Neural cell (in vitro differentiated cells): ENCODE data around the gene GSN. TPM values are rescaled to one million over a fixed set of nuclear protein-coding genes. Genes with fewer than 3 reads are reported as not detected.

Source experiments
- H2AFZ ChIP-seq: fragments of 200-600, 300-800 bp; sonication (generic), shearing (Covaris generic); 2 replicates; pipeline ENCODE4 v1.6.0; 2014; ENCODE audit warnings: low read depth, mild to moderate bottlenecking, antibody characterized with exemption, low read length, moderate library complexity
- H3F3A ChIP-seq: fragments of 200-600 bp; shearing (Covaris generic); 2 replicates; pipeline ENCODE4 v1.6.1; 2016; ENCODE audit warnings: mild to moderate bottlenecking, moderate library complexity, mixed read lengths, antibody characterized with exemption, low read length; ENCODE audit not compliant: insufficient read depth, poor library complexity, severe bottlenecking
- H3K27ac ChIP-seq: fragments of 200-600, 300-800 bp; sonication (generic), shearing (Covaris generic); 2 replicates; pipeline ENCODE4 v1.5.1; 2014; ENCODE audit warnings: mild to moderate bottlenecking, low read length, moderate library complexity
- H3K27me3 ChIP-seq: fragments of 300-800, 200-600 bp; sonication (generic), shearing (Covaris generic); 2 replicates; pipeline ENCODE4 v1.6.0; 2014; ENCODE audit warnings: mild to moderate bottlenecking, low read depth, low read length, moderate library complexity; ENCODE audit not compliant: insufficient read depth
- H3K36me3 ChIP-seq: fragments of 300-800, 200-600 bp; sonication (generic), shearing (Covaris generic); 2 replicates; pipeline ENCODE4 v1.5.1; 2014; ENCODE audit warnings: mild to moderate bottlenecking, antibody characterized with exemption, low read length, moderate library complexity; ENCODE audit not compliant: insufficient read depth
- H3K4me2 ChIP-seq: fragments of 300-800, 200-600 bp; sonication (generic), shearing (Covaris generic); 2 replicates; pipeline ENCODE4 v1.6.0; 2014; ENCODE audit warnings: mild to moderate bottlenecking, low read length
- H3K4me3 ChIP-seq: fragments of 300-800, 200-600 bp; sonication (generic), shearing (Covaris generic); 2 replicates; pipeline ENCODE4 v1.5.1; 2014; ENCODE audit warnings: mild to moderate bottlenecking, low read length, moderate library complexity
- H3K79me2 ChIP-seq: fragments of 200-600 bp; shearing (Covaris generic); replicated peaks from 2 replicates; pipeline ENCODE4 v1.6.0; 2014; ENCODE audit warnings: mild to moderate bottlenecking, low read length, moderate library complexity; ENCODE audit not compliant: insufficient read depth
- H3K9ac ChIP-seq: fragments of 300-800, 200-600 bp; sonication (generic), shearing (Covaris generic); 2 replicates; pipeline ENCODE4 v1.6.1; 2016; ENCODE audit warnings: mild to moderate bottlenecking, low read length, mixed read lengths
- H3K9me2 ChIP-seq: fragments of 200-600 bp; shearing (Covaris generic); 2 replicates; pipeline ENCODE4 v1.6.1; 2016; ENCODE audit warnings: mild to moderate bottlenecking, low read length, mixed read lengths; ENCODE audit not compliant: insufficient read depth
- H3K9me3 ChIP-seq: fragments of 200-600, 300-800 bp; sonication (generic), shearing (Covaris generic); 2 replicates; pipeline ENCODE4 v1.6.1; 2016; ENCODE audit warnings: mild to moderate bottlenecking, mixed run types, low read length, moderate library complexity, mixed read lengths
- H4K20me1 ChIP-seq: fragments of 200-600 bp; shearing (Covaris generic); 2 replicates; pipeline ENCODE4 v1.6.1; 2016; ENCODE audit warnings: mild to moderate bottlenecking, mixed run types; ENCODE audit not compliant: insufficient read depth
- EP300 ChIP-seq: fragments of 450-650 bp; conservative IDR thresholded peaks from 2 replicates; pipeline ENCODE4 v1.6.1; 2014; ENCODE audit warnings: antibody characterized with exemption, mild to moderate bottlenecking, moderate library complexity; ENCODE audit not compliant: poor library complexity, severe bottlenecking
- EZH2 ChIP-seq: fragments of 200-600, 300-800 bp; shearing (Covaris generic), sonication (generic); IDR thresholded peaks from 2 replicates; pipeline ENCODE4 v1.6.1; 2014; ENCODE audit warnings: antibody characterized with exemption, low read length, borderline replicate concordance, mild to moderate bottlenecking; ENCODE audit not compliant: insufficient read depth, poor library complexity, severe bottlenecking
- MXI1 ChIP-seq: fragments of 450-650 bp; conservative IDR thresholded peaks from 2 replicates; pipeline ENCODE4 v1.6.1; 2014; ENCODE audit warnings: antibody characterized with exemption, mild to moderate bottlenecking; ENCODE audit not compliant: poor library complexity, severe bottlenecking
- POLR2AphosphoS5 ChIP-seq: IDR thresholded peaks from 2 replicates; pipeline ENCODE4 v1.6.1; 2012
- RAD21 ChIP-seq: fragments of 450-650 bp; conservative IDR thresholded peaks from 2 replicates; pipeline ENCODE4 v1.6.1; 2014; ENCODE audit warnings: antibody characterized with exemption, mild to moderate bottlenecking, moderate library complexity
- SMC3 ChIP-seq: fragments of 450-650 bp; conservative IDR thresholded peaks from 2 replicates; pipeline ENCODE4 v1.6.1; 2014; ENCODE audit warnings: antibody characterized with exemption, mild to moderate bottlenecking, moderate library complexity; ENCODE audit not compliant: poor library complexity
- TAF1 ChIP-seq: IDR thresholded peaks from 2 replicates; pipeline ENCODE4 v1.6.1; 2012; ENCODE audit warnings: low read depth
- polyA plus RNA-seq: library from polyadenylated mRNA; depleted of rRNA; stranded (reverse); fragments of >200 nt; gene quantifications from 2 replicates; pipeline ENCODE4 v1.2.3, GENCODE V29; 2014
- TF ChIP-seq, protein P1 (sequence below): IDR thresholded peaks from 2 replicates; pipeline ENCODE4 v1.6.1; 2012; ENCODE audit warnings: borderline replicate concordance
- TF ChIP-seq, protein P2 (sequence below): fragments of 450-650 bp; IDR thresholded peaks from 2 replicates; pipeline ENCODE4 v1.5.1; 2014; ENCODE audit warnings: antibody characterized with exemption, mild to moderate bottlenecking, moderate library complexity; ENCODE audit not compliant: poor library complexity, severe bottlenecking

The GSN gene
- polyA plus RNA-seq, 1 donor from 2014 or later, result 2.4 TPM

DNA sequence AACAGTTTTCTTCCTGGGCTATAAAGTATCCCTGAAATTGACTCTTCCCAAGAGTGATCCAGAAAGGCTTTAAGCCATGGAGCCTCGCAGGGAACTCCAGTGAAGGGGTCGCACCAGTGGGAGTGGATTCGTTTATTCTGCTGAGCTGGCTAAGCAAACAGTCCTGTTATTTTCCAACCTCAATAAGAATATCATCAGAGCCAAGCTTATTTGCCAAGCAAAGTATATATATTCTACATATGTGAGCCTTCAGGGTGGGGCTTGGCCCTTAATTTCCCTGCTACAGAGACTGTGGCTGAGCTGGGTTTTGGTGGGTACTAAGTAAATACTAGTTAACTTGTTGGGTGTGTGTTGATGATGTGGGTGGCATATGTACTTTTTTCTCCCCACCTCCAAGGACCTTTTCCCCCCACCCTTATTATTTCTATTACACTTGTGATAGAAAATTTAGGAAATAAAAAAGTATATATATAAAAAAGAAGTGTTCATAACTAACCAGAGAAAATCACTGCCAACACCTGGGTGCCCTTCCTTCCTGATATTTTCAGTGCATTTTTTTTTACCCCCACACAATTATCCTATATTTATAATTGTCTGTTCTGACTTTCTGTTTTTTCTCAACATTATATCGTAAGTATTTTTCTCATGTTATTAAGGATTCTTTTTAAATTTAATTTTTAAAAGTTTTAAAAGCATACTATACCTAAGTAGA lies 5.3 kb downstream of the GSN start:
- Histone ChIP-seq H3K36me3 (no peaks in the 10 kb centered on the region), H2AFZ (no peak overlapping the region), H3K4me3 (no peak overlapping the region), H3K27ac (no peak overlapping the region), H3K4me2 (no peak overlapping the region), H3K79me2 (no peaks in the 10 kb centered on the region), H3K9me2 (no peaks in the 10 kb centered on the region), H3K9me3 (no peaks in the 10 kb centered on the region), H3K27me3 (peaks cover 11% of the 10 kb centered on the region), H3K9ac (no peak overlapping the region), H4K20me1 (no peaks in the 10 kb centered on the region), H3F3A (no peaks in the 10 kb centered on the region)
- TF ChIP-seq EZH2 (no peak), EP300 (no peak), RAD21 (no peak), MXI1 (no peak)
- TF ChIP-seq, protein P1, sequence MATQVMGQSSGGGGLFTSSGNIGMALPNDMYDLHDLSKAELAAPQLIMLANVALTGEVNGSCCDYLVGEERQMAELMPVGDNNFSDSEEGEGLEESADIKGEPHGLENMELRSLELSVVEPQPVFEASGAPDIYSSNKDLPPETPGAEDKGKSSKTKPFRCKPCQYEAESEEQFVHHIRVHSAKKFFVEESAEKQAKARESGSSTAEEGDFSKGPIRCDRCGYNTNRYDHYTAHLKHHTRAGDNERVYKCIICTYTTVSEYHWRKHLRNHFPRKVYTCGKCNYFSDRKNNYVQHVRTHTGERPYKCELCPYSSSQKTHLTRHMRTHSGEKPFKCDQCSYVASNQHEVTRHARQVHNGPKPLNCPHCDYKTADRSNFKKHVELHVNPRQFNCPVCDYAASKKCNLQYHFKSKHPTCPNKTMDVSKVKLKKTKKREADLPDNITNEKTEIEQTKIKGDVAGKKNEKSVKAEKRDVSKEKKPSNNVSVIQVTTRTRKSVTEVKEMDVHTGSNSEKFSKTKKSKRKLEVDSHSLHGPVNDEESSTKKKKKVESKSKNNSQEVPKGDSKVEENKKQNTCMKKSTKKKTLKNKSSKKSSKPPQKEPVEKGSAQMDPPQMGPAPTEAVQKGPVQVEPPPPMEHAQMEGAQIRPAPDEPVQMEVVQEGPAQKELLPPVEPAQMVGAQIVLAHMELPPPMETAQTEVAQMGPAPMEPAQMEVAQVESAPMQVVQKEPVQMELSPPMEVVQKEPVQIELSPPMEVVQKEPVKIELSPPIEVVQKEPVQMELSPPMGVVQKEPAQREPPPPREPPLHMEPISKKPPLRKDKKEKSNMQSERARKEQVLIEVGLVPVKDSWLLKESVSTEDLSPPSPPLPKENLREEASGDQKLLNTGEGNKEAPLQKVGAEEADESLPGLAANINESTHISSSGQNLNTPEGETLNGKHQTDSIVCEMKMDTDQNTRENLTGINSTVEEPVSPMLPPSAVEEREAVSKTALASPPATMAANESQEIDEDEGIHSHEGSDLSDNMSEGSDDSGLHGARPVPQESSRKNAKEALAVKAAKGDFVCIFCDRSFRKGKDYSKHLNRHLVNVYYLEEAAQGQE, result no peak

DNA sequence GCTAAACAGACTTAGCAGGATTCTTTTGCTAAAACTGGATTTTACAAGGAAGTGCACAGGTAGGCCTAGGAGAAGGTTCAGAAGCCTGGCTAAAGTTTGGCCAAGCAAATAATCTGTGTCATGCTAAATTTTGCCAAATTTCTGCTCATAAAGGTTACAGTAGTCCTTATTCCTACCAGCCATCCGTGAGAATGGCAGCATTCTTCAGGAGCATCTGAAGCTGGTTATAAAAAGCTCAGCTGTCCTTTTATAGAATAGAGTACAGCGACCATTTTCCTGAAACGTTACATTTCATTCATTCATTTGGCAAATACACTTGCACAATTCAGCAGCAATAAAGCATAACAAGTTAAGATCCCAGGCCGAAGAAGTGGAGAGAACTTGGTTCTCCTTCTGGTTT lies 6.9 kb downstream of the GSN start:
- H4K20me1 ChIP-seq, result no peaks in the 10 kb centered on the region
- no peak overlapping the region for H2AFZ ChIP-seq
- no peak overlapping the region for H3K9ac ChIP-seq
- no peak for TF ChIP-seq RAD21
- TF ChIP-seq SMC3, result no peak
- TF ChIP-seq MXI1, result no peak
- TF ChIP-seq, protein P1, result no peak
- no peak for TF ChIP-seq EP300
- TF ChIP-seq TAF1, result no peak
- TF ChIP-seq, protein P2, sequence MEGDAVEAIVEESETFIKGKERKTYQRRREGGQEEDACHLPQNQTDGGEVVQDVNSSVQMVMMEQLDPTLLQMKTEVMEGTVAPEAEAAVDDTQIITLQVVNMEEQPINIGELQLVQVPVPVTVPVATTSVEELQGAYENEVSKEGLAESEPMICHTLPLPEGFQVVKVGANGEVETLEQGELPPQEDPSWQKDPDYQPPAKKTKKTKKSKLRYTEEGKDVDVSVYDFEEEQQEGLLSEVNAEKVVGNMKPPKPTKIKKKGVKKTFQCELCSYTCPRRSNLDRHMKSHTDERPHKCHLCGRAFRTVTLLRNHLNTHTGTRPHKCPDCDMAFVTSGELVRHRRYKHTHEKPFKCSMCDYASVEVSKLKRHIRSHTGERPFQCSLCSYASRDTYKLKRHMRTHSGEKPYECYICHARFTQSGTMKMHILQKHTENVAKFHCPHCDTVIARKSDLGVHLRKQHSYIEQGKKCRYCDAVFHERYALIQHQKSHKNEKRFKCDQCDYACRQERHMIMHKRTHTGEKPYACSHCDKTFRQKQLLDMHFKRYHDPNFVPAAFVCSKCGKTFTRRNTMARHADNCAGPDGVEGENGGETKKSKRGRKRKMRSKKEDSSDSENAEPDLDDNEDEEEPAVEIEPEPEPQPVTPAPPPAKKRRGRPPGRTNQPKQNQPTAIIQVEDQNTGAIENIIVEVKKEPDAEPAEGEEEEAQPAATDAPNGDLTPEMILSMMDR, result no peak
- no peak for TF ChIP-seq EZH2
- no peak for TF ChIP-seq POLR2AphosphoS5
- H3K27ac ChIP-seq, result no peak overlapping the region
- no peak overlapping the region for H3K4me3 ChIP-seq
- H3K36me3 ChIP-seq, result no peaks in the 10 kb centered on the region
- H3K27me3 ChIP-seq, result no peaks in the 10 kb centered on the region
- no peaks in the 10 kb centered on the region for H3F3A ChIP-seq
- no peaks in the 10 kb centered on the region for H3K9me3 ChIP-seq
- H3K4me2 ChIP-seq, result no peak overlapping the region
- H3K9me2 ChIP-seq, result no peaks in the 10 kb centered on the region
- no peaks in the 10 kb centered on the region for H3K79me2 ChIP-seq
